Kidney (tissue), 14 donors: ENCODE data around the gene MCRIP2. TPM values are rescaled to one million over a fixed set of nuclear protein-coding genes. Genes with fewer than 3 reads are reported as not detected.

Source experiments
- DNase-seq, 5 donors: peaks; one replicate each; pipeline ENCODE4 v3.0.0-alpha.2; 2013 to 2020
- FAIRE-seq: peaks from 2 replicates; lab custom pipeline; 2012; peaks lifted over from hg19 to GRCh38; lab: Jason Lieb, UNC
- H3K27ac ChIP-seq, 2 donors: one replicate each; pipeline ENCODE4 v1.7.0; 2013; ENCODE audit warnings: low read depth in 2 of 2, low read length in 2 of 2, inconsistent platforms in 1 of 2
- H3K27me3 ChIP-seq: one replicate; pipeline ENCODE4 v1.7.1; 2013; ENCODE audit warnings: low read length, inconsistent platforms; ENCODE audit not compliant: control insufficient read depth, insufficient read depth
- H3K36me3 ChIP-seq, 3 donors: one replicate each; pipeline versions ENCODE4 v1.7.0 to v1.7.1; 2013; ENCODE audit warnings: low read length in 3 of 3, control low read depth in 1 of 3, inconsistent platforms in 1 of 3; ENCODE audit not compliant: insufficient read depth in 3 of 3, control insufficient read depth in 2 of 3
- H3K4me1 ChIP-seq, 3 donors: one replicate each; pipeline versions ENCODE4 v1.7.0 to v1.7.1; 2013; ENCODE audit warnings: low read length in 3 of 3, inconsistent platforms in 1 of 3, low read depth in 1 of 3; ENCODE audit not compliant: control insufficient read depth in 2 of 3, insufficient read depth in 2 of 3
- H3K4me3 ChIP-seq, 3 donors: one replicate each; pipeline versions ENCODE4 v1.7.0 to v1.8.1; 2013; ENCODE audit warnings: low read length in 3 of 3, control low read depth in 1 of 3, inconsistent platforms in 1 of 3
- H3K9ac ChIP-seq, 3 donors: one replicate each; pipeline versions ENCODE4 v1.7.0 to v1.7.1; 2013; ENCODE audit warnings: low read length in 3 of 3, control low read depth in 1 of 3, inconsistent platforms in 1 of 3
- H3K9me3 ChIP-seq, 3 donors: one replicate each; pipeline versions ENCODE4 v1.7.0 to v1.7.1; 2013; ENCODE audit warnings: low read length in 3 of 3, control low read depth in 1 of 3, inconsistent platforms in 1 of 3; ENCODE audit not compliant: control insufficient read depth in 2 of 3, insufficient read depth in 1 of 3
- intact Hi-C: fragments of 100-400 bp; cut with DNase I; formaldehyde crosslinking; loops from one replicate; pipeline ENCODE4 v1.11.1; 2022
- polyA plus RNA-seq: library from polyadenylated mRNA; stranded (reverse); fragments of 350-450 nt; fragmentation: Illumina TruSeq; extraction: RNeasy Lipid Tissue Mini Kit (QIAGEN cat#74804); gene quantifications from one replicate; pipeline ENCODE4 v1.2.3, GENCODE V29; 2014; ENCODE audit warnings: low read depth, low replicate concordance; ENCODE audit not compliant: insufficient read depth
- total RNA-seq: library from RNA; stranded (reverse); fragmentation: NEBNext Ultra II Directional; extraction: Animal tissue kit (Norgen Biotek cat#: 25700); gene quantifications from one replicate; pipeline ENCODE4 v1.2.1, GENCODE V29; 2021
- TF ChIP-seq, protein P1 (sequence below): IDR thresholded peaks from 3 replicates; pipeline ENCODE4 v1.5.1; 2012; ENCODE audit warnings: mild to moderate bottlenecking, moderate library complexity, borderline replicate concordance; ENCODE audit not compliant: insufficient read depth; ENCODE audit errors: extremely low read depth
- donor health status: control.
- donor health status: control.
- donor health status: control.
- donor health status: control.
- donor health status: control.
- donor health status: DM: yes; HTN: yes; CAD: no.
- donor health status: Normal renal cell carcinoma (clear cell type).

Gene MCRIP2
- total and polyA plus RNA-seq, 2 donors from 2014 or later = 36.9 to 265 TPM

DNA sequence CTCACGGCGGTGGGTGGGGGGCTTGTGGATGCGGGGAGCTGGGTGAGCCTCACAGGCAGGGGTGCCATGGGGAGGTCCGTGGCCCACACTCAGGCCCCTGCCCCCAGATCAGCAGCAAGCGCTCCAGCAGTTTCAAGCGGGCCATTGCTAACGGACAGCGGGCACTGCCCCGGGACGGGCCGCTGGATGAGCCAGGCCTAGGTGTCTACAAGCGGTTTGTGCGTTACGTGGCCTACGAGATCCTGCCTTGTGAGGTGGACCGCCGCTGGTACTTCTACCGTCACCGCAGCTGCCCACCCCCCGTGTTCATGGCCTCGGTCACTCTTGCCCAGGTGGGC is 34.9 kb downstream of the MCRIP2 start:
- peaks cover 0 to 18% (median 6%) of the 10 kb centered on the region in 3 donors for H3K4me1 ChIP-seq
- intact Hi-C loops = no loop called here
- TF ChIP-seq, protein P1, sequence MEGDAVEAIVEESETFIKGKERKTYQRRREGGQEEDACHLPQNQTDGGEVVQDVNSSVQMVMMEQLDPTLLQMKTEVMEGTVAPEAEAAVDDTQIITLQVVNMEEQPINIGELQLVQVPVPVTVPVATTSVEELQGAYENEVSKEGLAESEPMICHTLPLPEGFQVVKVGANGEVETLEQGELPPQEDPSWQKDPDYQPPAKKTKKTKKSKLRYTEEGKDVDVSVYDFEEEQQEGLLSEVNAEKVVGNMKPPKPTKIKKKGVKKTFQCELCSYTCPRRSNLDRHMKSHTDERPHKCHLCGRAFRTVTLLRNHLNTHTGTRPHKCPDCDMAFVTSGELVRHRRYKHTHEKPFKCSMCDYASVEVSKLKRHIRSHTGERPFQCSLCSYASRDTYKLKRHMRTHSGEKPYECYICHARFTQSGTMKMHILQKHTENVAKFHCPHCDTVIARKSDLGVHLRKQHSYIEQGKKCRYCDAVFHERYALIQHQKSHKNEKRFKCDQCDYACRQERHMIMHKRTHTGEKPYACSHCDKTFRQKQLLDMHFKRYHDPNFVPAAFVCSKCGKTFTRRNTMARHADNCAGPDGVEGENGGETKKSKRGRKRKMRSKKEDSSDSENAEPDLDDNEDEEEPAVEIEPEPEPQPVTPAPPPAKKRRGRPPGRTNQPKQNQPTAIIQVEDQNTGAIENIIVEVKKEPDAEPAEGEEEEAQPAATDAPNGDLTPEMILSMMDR = no peak
- no peak overlapping the region for H3K4me3 ChIP-seq
- no peaks in the 10 kb centered on the region for H3K9me3 ChIP-seq
- no peak overlapping the region for H3K9ac ChIP-seq
- H3K27ac ChIP-seq = no peak overlapping the region
- H3K36me3 ChIP-seq = peaks cover 0 to 10% (median 3%) of the 10 kb centered on the region in 3 donors
- no peak for FAIRE-seq
- H3K27me3 ChIP-seq = no peaks in the 10 kb centered on the region
- no peak for DNase-seq

DNA sequence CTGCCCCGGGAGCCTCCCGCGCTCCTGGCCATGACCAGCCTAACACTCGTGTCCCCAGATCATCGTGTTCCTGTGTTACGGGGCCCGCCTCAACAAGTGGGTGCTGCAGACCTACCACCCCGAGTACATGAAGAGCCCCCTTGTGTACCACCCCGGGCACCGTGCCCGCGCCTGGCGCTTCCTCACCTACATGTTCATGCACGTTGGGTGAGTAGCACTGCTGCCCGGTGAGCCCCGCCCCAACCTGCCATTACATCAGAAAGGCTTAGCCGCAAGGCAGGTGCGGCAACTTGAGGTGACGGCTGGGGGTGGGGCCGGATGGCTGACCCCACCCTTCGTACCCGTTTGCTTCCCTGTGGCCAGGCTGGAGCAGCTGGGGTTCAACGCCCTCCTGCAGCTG is 35.3 kb downstream of the MCRIP2 start:
- H3K9ac ChIP-seq = no peak overlapping the region
- H3K27ac ChIP-seq = no peak overlapping the region

DNA sequence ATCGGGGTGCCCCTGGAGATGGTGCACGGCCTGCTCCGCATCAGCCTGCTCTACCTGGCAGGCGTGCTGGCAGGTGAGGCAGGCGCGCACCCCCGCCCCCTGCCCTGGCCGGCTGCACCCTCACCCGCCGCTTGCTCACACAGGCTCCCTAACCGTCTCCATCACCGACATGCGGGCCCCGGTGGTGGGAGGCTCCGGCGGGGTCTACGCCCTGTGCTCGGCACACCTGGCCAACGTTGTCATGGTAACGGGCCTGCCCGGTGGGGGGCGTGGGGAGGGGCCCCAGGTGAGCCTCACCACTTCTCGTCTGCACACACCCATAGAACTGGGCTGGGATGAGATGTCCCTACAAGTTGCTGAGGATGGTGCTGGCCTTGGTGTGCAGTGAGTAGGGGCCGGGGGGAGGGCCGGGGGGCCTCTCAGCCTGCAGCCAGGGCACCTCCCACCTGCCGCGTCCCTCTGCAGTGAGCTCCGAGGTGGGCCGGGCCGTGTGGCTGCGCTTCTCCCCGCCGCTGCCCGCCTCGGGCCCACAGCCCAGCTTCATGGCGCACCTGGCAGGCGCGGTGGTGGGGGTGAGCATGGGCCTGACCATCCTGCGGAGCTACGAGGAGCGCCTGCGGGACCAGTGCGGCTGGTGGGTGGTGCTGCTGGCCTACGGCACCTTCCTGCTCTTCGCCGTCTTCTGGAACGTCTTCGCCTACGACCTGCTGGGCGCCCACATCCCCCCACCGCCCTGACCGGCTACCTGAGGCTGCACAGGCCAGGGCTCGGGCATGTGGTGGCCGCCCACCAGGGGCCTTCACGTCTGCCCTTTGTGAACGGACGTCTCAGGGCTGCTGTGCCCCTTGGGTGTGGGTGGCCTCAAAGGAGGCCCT is 35.9 kb downstream of the MCRIP2 start:
- H3K9ac ChIP-seq = no peak overlapping the region

More for the DNA sequence above, 35.3 kb downstream of the MCRIP2 start:
- FAIRE-seq (no peak), DNase-seq (peak in 1 of 5 donors; percentile 81)
- no peaks in the 10 kb centered on the region for H3K27me3 ChIP-seq
- intact Hi-C loops = no loop called here
- H3K9me3 ChIP-seq = no peaks in the 10 kb centered on the region
- H3K4me1 ChIP-seq = peaks cover 0 to 22% (median 7%) of the 10 kb centered on the region in 3 donors
- TF ChIP-seq, protein P1 = no peak
- H3K4me3 ChIP-seq = no peak overlapping the region
- peaks cover 3 to 11% (median 6%) of the 10 kb centered on the region in 3 donors for H3K36me3 ChIP-seq

More for the DNA sequence above, 35.9 kb downstream of the MCRIP2 start:
- FAIRE-seq (no peak), DNase-seq (peak in 1 of 5 donors; percentile 84)
- Histone ChIP-seq H3K27me3 (no peaks in the 10 kb centered on the region), H3K9me3 (no peaks in the 10 kb centered on the region), H3K36me3 (peaks cover 5 to 13% (median 11%) of the 10 kb centered on the region in 3 donors), H3K4me1 (peaks cover 0 to 29% (median 7%) of the 10 kb centered on the region in 3 donors), H3K27ac (no peak overlapping the region), H3K4me3 (no peak overlapping the region)
- TF ChIP-seq, protein P1 = no peak
- intact Hi-C loops = no loop called here
